Activated CD4-positive, CD25-positive, alpha-beta regulatory T cell treated with anti-CD3 and anti-CD28 coated beads, Interleukin-2, amount 50 U/mL, for 24 hours (primary cell): ENCODE results near the gene PAX6.

ENCODE experiments used
- ATAC-seq, 2 donors: fragments of 150-1000 bp; cut with Tn5 transposase; one replicate each; pipeline ENCODE4 v1.10.0; 2021; ENCODE audit warnings: mild to moderate bottlenecking in 1 of 2, moderate library complexity in 1 of 2

Gene PAX6

GRCh38 chr11:31807799-31808667 lies 3.1 kb downstream of the PAX6 start:
- no peak for ATAC-seq

- no peak for ATAC-seq
These were observed 4.0 kb downstream of the PAX6 start for GRCh38 chr11:31806928-31807798.

- no peak for ATAC-seq
These were observed 4.8 kb downstream of the PAX6 start for GRCh38 chr11:31806186-31806927.

GRCh38 chr11:31805629-31806185 lies 5.4 kb downstream of the PAX6 start:
- no peak for ATAC-seq

GRCh38 chr11:31805037-31805628 lies 6.0 kb downstream of the PAX6 start:
- no peak for ATAC-seq

GRCh38 chr11:31804312-31805036 lies 6.6 kb downstream of the PAX6 start:
- no peak for ATAC-seq

GRCh38 chr11:31803813-31804311 lies 7.3 kb downstream of the PAX6 start:
- ATAC-seq, result no peak

GRCh38 chr11:31802990-31803812 lies 7.9 kb downstream of the PAX6 start:
- no peak for ATAC-seq

- no peak for ATAC-seq
These were observed 8.5 kb downstream of the PAX6 start for GRCh38 chr11:31802609-31802989.

- ATAC-seq, result no peak
These were observed 9.0 kb downstream of the PAX6 start for GRCh38 chr11:31802000-31802551.

GRCh38 chr11:31801298-31801702 lies 9.8 kb downstream of the PAX6 start:
- no peak for ATAC-seq

- ATAC-seq, result no peak
These were observed 10.5 kb downstream of the PAX6 start for GRCh38 chr11:31800398-31801265.

- no peak for ATAC-seq
These were observed 11.4 kb downstream of the PAX6 start for GRCh38 chr11:31799435-31800397.

GRCh38 chr11:31798554-31799434 lies 12.3 kb downstream of the PAX6 start:
- no peak for ATAC-seq

GRCh38 chr11:31798057-31798553 lies 13.0 kb downstream of the PAX6 start:
- ATAC-seq, result no peak
